Stomach (tissue), 9 donors: ENCODE results near the gene AGBL4. TPM values are rescaled to one million over a fixed set of nuclear protein-coding genes. Genes with fewer than 3 reads are reported as not detected.
"Not testable (repeated sequence)": the region's sequence is repeated elsewhere in the genome, so short reads cannot be mapped to it uniquely, and the experiment has no call there.

Experiments used
- DNase-seq, 2 donors: peaks; one replicate each; pipeline versions ENCODE4 v3.0.0 to v3.0.0-alpha.2; 2013 to 2019
- H3K27ac ChIP-seq, 5 donors: fragments of 200-600 bp in 4 of 5; sonication (generic) in 4 of 5; one replicate each; pipeline ENCODE4 v1.5.1; 2013 to 2019; ENCODE audit warnings: mild to moderate bottlenecking in 1 of 5, moderate library complexity in 1 of 5
- H3K27me3 ChIP-seq, 3 donors: fragments of 200-600 bp; sonication (generic); one replicate each; pipeline ENCODE4 v1.5.1; 2017 to 2019; ENCODE audit warnings: mixed run types in 1 of 3
- H3K36me3 ChIP-seq, 4 donors: fragments of 200-600 bp; sonication (generic); 1 replicate in 3 of 4; 2 replicates in 1 of 4; pipeline ENCODE4 v1.5.1; 2016 to 2019
- H3K4me1 ChIP-seq, 4 donors: fragments of 200-600 bp; sonication (generic); one replicate each; pipeline ENCODE4 v1.5.1; 2016 to 2019
- H3K4me3 ChIP-seq, 4 donors: fragments of 200-600 bp; sonication (generic) in 3 of 4; one replicate each; pipeline ENCODE4 v1.5.1; 2016 to 2019; ENCODE audit warnings: mild to moderate bottlenecking in 1 of 4
- H3K9me3 ChIP-seq, 4 donors: fragments of 200-600 bp; sonication (generic); one replicate each; pipeline ENCODE4 v1.5.1; 2016 to 2019
- CTCF ChIP-seq, 7 experiments: fragments of 450-650 bp in 4 of 7; fragments of 200-600 bp in 3 of 7; sonication (generic) in 3 of 7; IDR thresholded peaks; one replicate each; pipeline ENCODE4 v1.5.1; 2016 to 2019; ENCODE audit warnings: antibody characterized with exemption in 7 of 7, control low read depth in 2 of 7, mild to moderate bottlenecking in 1 of 7
- EP300 ChIP-seq: sonication (generic); formaldehyde crosslinking; IDR thresholded peaks from one replicate; pipeline ENCODE4 v1.6.1; 2017; ENCODE audit warnings: antibody characterized with exemption
- POLR2A ChIP-seq, 4 donors: fragments of 450-650 bp; IDR thresholded peaks; one replicate each; pipeline ENCODE4 v1.6.1; 2016; ENCODE audit warnings: antibody characterized with exemption in 4 of 4, control low read depth in 2 of 4, mild to moderate bottlenecking in 1 of 4, moderate library complexity in 1 of 4
- POLR2AphosphoS5 ChIP-seq, 3 donors: sonication (generic); formaldehyde crosslinking; IDR thresholded peaks; one replicate each; pipeline ENCODE4 v1.6.1; 2016; ENCODE audit warnings: antibody characterized with exemption in 3 of 3
- WGBS, 5 donors: extraction: QIAGEN DNeasy Blood & Tissue Kit in 3 of 5; methylation state at CpG; one replicate each; pipeline versions ENCODE4 v1.1.5 to v1.1.7; 2013 to 2018; 5-methylcytosine and 5-hydroxymethylcytosine counted together
- intact Hi-C: fragments of 100-400 bp; cut with DNase I; formaldehyde crosslinking; loops from one replicate; pipeline ENCODE4 v1.15.1; 2023; ENCODE audit warnings: low total_unique reads
- polyA plus RNA-seq, 3 donors: library from polyadenylated mRNA; stranded (reverse); fragments of 200-250 nt; gene quantifications; one replicate each; pipeline ENCODE4 v1.2.3, GENCODE V29; 2013
- total RNA-seq, 5 donors: library from RNA; depleted of rRNA; stranded (reverse); fragments of >200 nt; gene quantifications; one replicate each; pipeline versions ENCODE4 v1.1.0 to v1.2.3, GENCODE V29; 2014 to 2016
- donor health status: healthy with polysubstance abuse.
- donor health status: Bipolar disorder and iron deficiency.
- donor health status: healthy.

Gene AGBL4
- total and polyA plus RNA-seq, 8 donors: 0.92 TPM; not detected in 7

- H3K36me3 ChIP-seq: no peaks in the 10 kb centered on the region
- 87 to 93% (median 92%) methylated on average over 16 to 17 of the region's 17 CpGs for WGBS, 5 donors
- intact Hi-C loops: no loop called here
- H3K9me3 ChIP-seq: no peaks in the 10 kb centered on the region
- H3K4me1 ChIP-seq: no peaks in the 10 kb centered on the region
- no peak overlapping the region for H3K27ac ChIP-seq
- no peaks in the 10 kb centered on the region for H3K27me3 ChIP-seq
- TF ChIP-seq POLR2A (IDR thresholded peaks at IDR 0.05) (no peak), CTCF (IDR thresholded peaks at IDR 0.05) (no peak), EP300 (no peak)
- H3K4me3 ChIP-seq: no peak overlapping the region
- DNase-seq: no peak
Measured at GRCh38 chr1:49331066-49331852, 692.5 kb downstream of the AGBL4 start.

GRCh38 chr1:49323925-49324540 is 699.7 kb downstream of the AGBL4 start:
- TF ChIP-seq CTCF (IDR thresholded peaks at IDR 0.05): no peak
- TF ChIP-seq POLR2A (IDR thresholded peaks at IDR 0.05): no peak
- TF ChIP-seq EP300: no peak
- TF ChIP-seq POLR2AphosphoS5 (IDR thresholded peaks at IDR 0.05): no peak

GRCh38 chr1:49320493-49320892 is 703.3 kb downstream of the AGBL4 start:
- H3K27me3 ChIP-seq, DNase-seq, intact Hi-C loops, H3K4me1 ChIP-seq, H3K4me3 ChIP-seq, H3K9me3 ChIP-seq, H3K36me3 ChIP-seq, H3K27ac ChIP-seq: not testable (repeated sequence)
- WGBS, 5 donors: 81 to 89% (median 85%) methylated on average over 2 of the region's 2 CpGs

More at GRCh38 chr1:49323925-49324540, 699.7 kb downstream of the AGBL4 start:
- Histone ChIP-seq H3K4me1 (no peaks in the 10 kb centered on the region), H3K4me3 (no peak overlapping the region), H3K9me3 (no peaks in the 10 kb centered on the region), H3K27ac (no peak overlapping the region), H3K27me3 (no peaks in the 10 kb centered on the region), H3K36me3 (no peaks in the 10 kb centered on the region)
- 85 to 89% (median 86%) methylated on average over 2 of the region's 2 CpGs for WGBS, 5 donors
- peak in 1 of 2 donors; percentile 13 for DNase-seq
- intact Hi-C loops: no loop called here

DNA sequence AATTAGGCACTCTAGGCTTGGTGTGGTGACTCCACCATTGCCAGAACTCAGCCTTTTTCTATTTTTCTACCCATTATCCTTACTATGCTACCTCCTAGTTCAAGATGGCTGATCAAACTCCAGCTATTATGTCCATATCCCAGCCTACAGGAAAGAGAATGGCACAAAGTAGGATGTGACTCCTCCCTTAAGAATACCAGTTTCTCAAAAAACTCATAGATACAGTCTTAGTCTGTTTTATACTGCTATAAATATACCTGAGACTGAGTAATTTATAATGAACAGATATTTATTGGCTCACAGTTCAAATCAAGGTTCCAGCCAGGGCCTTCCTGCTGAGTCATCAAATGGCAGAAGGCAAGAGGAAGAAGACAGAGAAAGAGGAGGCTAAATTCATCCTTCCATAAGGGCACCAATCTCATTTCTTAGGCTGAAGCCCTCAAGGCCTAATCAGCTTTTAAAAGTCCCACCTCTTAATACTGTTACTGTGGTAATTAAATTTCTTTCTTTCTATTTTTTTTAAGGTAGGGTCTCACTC is 704.3 kb downstream of the AGBL4 start:
- Histone ChIP-seq H3K4me3 (no peak overlapping the region), H3K27ac (no peak overlapping the region), H3K4me1 (no peaks in the 10 kb centered on the region), H3K9me3 (peaks cover 0 to 3% (median 0%) of the 10 kb centered on the region in 4 donors), H3K36me3 (no peaks in the 10 kb centered on the region), H3K27me3 (no peaks in the 10 kb centered on the region)
- TF ChIP-seq POLR2AphosphoS5 (IDR thresholded peaks at IDR 0.05) (no peak), EP300 (no peak), POLR2A (IDR thresholded peaks at IDR 0.05) (no peak), CTCF (IDR thresholded peaks at IDR 0.05) (no peak)
- DNase-seq: no peak
- intact Hi-C loops: no loop called here

DNA sequence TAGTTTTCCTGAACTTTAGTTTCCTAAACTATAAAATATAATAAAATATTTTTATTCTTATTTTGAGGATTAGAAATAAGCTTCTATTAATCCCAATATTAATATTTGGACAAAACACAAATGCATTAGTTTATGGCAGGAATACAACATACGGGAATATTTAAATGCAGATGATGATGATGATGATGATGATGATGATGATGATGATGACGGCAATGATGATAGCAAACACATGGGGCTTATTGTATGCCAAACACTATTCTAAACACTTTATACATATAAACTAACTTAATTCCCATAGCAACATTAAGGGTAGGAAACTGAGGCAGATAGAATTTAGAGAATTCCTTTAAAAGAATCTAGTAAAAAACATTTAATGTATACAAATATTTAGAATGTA is 705.5 kb downstream of the AGBL4 start:
- 63 to 91% (median 86%) methylated on average over 2 of the region's 2 CpGs for WGBS, 5 donors
- Histone ChIP-seq H3K9me3 (peaks cover 0 to 7% (median 0%) of the 10 kb centered on the region in 4 donors), H3K27me3 (no peaks in the 10 kb centered on the region)

More for the DNA sequence above, 705.5 kb downstream of the AGBL4 start:
- no peak for DNase-seq
- TF ChIP-seq CTCF (IDR thresholded peaks at IDR 0.05) (no peak), EP300 (no peak), POLR2AphosphoS5 (IDR thresholded peaks at IDR 0.05) (no peak), POLR2A (IDR thresholded peaks at IDR 0.05) (no peak)
- H3K27ac ChIP-seq: no peak overlapping the region
- no peaks in the 10 kb centered on the region for H3K4me1 ChIP-seq
- H3K4me3 ChIP-seq: no peak overlapping the region
- intact Hi-C loops: no loop called here
- H3K36me3 ChIP-seq: no peaks in the 10 kb centered on the region
